ENCODE data around the gene SURF6. TPM values are rescaled to one million over a fixed set of nuclear protein-coding genes. Genes with fewer than 3 reads are reported as not detected.

Gene SURF6
- total RNA-seq, 1 experiment from 2014 or later: 56.3 TPM

GRCh38 chr9:133362359-133363044 is 26.5 kb upstream of the SURF6 start:
- H3K27ac Mint-ChIP-seq: peak overlapping the region in 1 of 3 experiments; percentile 60; a peak in 3 of 7 replicates
- DNase-seq: no peak

More at GRCh38 chr9:133362359-133363044, 26.5 kb upstream of the SURF6 start:
- H3K18ac ChIP-seq (ENCODE audit: insufficient read length, low read depth, low read length): no peak overlapping the region
- H3K56ac ChIP-seq (ENCODE audit: insufficient read length, low read depth, low read length): no peak overlapping the region
- no peak overlapping the region for H3K27ac ChIP-seq (ENCODE audit: insufficient read length, low read depth, low read length)
- WGBS (ENCODE audit: extremely low coverage, insufficient read length, low lambda C conversion rate): no CpG with 5 or more reads among the region's 15 CpGs
- H3K9me3 Mint-ChIP-seq: no peaks in the 10 kb centered on the region
- peaks cover 4 to 5% of the 10 kb centered on the region in 2 experiments; a peak in 3 of 4 replicates for H3K4me1 Mint-ChIP-seq
- no peak overlapping the region for H2BK12ac ChIP-seq (ENCODE audit: insufficient read length, low read depth, low read length)
- no peak overlapping the region for H3K4me2 ChIP-seq (ENCODE audit: insufficient read depth, insufficient read length, low read length)
- H3K14ac ChIP-seq (ENCODE audit: insufficient read depth, low read length): no peak overlapping the region
- H3K23ac ChIP-seq (ENCODE audit: insufficient read length, low read depth, low read length): no peak overlapping the region
- peaks cover 31 to 94% (median 89%) of the 10 kb centered on the region in 3 experiments; a peak in 6 of 7 replicates for H3K36me3 Mint-ChIP-seq (ENCODE audit: insufficient read depth in 1 of 3, low read depth in 3 of 3)
- no peak for TF ChIP-seq CTCF (conservative IDR thresholded peaks at IDR 0.05)
- H4K20me1 ChIP-seq (ENCODE audit: control insufficient read depth, insufficient read depth, insufficient read length): no peaks in the 10 kb centered on the region
- no peak overlapping the region for H4K8ac ChIP-seq (replicated peaks; ENCODE audit: insufficient read length, low read depth, low read length)
- H2BK5ac ChIP-seq (ENCODE audit: insufficient read length, low read length): no peak overlapping the region
- peaks cover 7% of the 10 kb centered on the region for H3K79me1 ChIP-seq (ENCODE audit: insufficient read depth, low read depth, low read length, poor library complexity, severe bottlenecking)
- H2BK120ac ChIP-seq (ENCODE audit: low read depth, low read length, poor library complexity, severe bottlenecking): no peak overlapping the region
- no peak overlapping the region for H2BK20ac ChIP-seq (ENCODE audit: low read depth, low read length, poor library complexity, severe bottlenecking)
- no peak overlapping the region for H3T11ph ChIP-seq (ENCODE audit: low read length)
- no peaks in the 10 kb centered on the region; the same call in 1 of the 2 replicates for H3K27me3 Mint-ChIP-seq (ENCODE audit: low read depth)
- H3K4ac ChIP-seq (ENCODE audit: low read depth, low read length): no peak overlapping the region
- H2AFZ ChIP-seq (ENCODE audit: low read length): no peak overlapping the region
- H4K91ac ChIP-seq (ENCODE audit: insufficient read length, low read depth, low read length): no peak overlapping the region
- H2BK15ac ChIP-seq (ENCODE audit: low read depth, low read length): no peak overlapping the region
- peaks cover under 1% of the 10 kb centered on the region for H3K23me2 ChIP-seq (ENCODE audit: insufficient read length, low read depth, low read length, poor library complexity, severe bottlenecking)
- H3K4me3 Mint-ChIP-seq: no peak overlapping the region
- no peak overlapping the region for H3K9ac ChIP-seq (ENCODE audit: extremely low read depth, insufficient read length, low read length)
- H2AK5ac ChIP-seq (ENCODE audit: insufficient read length, low read length): no peak overlapping the region
- H3K79me2 ChIP-seq (ENCODE audit: insufficient read depth, low read length): peaks cover 1% of the 10 kb centered on the region; the same call in 1 of the 2 replicates
- no peak overlapping the region for H4K5ac ChIP-seq (ENCODE audit: insufficient read length, low read depth, low read length)
- H3K27me3 ChIP-seq (ENCODE audit: insufficient read depth, low read length): no peaks in the 10 kb centered on the region
- H3K9me3 ChIP-seq (ENCODE audit: control insufficient read depth, low read depth, low read length): no peaks in the 10 kb centered on the region
- H3K4me1 ChIP-seq (ENCODE audit: insufficient read depth, low read length): no peaks in the 10 kb centered on the region

Measured in H9 (cell line).